ENCODE measurements around the gene ZBTB7B.
"Not testable (repeated sequence)": the region's sequence is repeated elsewhere in the genome, so short reads cannot be mapped to it uniquely, and the experiment has no call there.

The ZBTB7B gene

DNA sequence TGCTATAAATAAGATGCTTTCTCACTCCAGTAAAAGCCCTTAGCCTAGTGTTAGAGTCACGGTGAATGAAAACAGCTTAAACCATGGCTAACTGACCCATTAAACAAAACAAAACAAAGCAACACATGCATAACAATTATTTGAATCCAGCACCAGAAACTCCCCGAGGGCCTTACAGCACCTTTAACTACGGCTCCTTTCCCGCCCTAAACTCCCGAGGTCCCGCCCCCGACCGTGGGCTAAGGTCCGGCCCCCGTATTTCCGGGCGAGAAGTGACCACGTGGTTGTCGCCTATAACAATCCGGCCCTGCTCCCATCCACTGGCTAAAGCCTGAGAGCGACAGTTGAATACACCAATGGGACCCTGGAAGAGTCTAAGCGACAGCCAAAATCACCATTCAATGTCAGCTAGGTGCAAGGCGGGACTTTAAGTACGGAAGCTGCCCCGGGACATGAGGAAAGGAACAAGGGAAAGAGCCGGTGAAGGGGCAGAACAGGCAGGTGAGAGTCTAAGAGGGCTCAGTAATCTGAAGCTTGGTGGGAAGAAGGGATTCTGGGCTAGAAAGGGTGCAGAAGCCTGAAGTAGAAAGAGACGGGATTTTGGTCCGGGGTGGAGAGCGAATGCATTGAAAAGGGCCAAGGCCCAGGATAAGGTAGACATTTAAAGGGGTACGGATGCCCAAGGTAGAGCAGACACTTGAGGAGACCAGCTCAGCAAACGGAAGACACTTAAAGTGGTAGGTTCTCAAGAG, 19.5 kb upstream of the ZBTB7B start, which contains the start of gene FLAD1:
TSS of gene FLAD1 (plus strand) at position 448 of the 752 bp plus-strand sequence. CDS start 351 bp downstream, outside the sequence.
- DNase-seq (ENCODE audit: low read depth): peak; percentile 100
- TF ChIP-seq, protein P1, sequence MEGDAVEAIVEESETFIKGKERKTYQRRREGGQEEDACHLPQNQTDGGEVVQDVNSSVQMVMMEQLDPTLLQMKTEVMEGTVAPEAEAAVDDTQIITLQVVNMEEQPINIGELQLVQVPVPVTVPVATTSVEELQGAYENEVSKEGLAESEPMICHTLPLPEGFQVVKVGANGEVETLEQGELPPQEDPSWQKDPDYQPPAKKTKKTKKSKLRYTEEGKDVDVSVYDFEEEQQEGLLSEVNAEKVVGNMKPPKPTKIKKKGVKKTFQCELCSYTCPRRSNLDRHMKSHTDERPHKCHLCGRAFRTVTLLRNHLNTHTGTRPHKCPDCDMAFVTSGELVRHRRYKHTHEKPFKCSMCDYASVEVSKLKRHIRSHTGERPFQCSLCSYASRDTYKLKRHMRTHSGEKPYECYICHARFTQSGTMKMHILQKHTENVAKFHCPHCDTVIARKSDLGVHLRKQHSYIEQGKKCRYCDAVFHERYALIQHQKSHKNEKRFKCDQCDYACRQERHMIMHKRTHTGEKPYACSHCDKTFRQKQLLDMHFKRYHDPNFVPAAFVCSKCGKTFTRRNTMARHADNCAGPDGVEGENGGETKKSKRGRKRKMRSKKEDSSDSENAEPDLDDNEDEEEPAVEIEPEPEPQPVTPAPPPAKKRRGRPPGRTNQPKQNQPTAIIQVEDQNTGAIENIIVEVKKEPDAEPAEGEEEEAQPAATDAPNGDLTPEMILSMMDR (conservative IDR thresholded peaks at IDR 0.05; ENCODE audit: low read depth, low read length): no peak
- H3K4me3 ChIP-seq (ENCODE audit: low read length): peak within 1 kb of the TSS; percentile 82

DNA sequence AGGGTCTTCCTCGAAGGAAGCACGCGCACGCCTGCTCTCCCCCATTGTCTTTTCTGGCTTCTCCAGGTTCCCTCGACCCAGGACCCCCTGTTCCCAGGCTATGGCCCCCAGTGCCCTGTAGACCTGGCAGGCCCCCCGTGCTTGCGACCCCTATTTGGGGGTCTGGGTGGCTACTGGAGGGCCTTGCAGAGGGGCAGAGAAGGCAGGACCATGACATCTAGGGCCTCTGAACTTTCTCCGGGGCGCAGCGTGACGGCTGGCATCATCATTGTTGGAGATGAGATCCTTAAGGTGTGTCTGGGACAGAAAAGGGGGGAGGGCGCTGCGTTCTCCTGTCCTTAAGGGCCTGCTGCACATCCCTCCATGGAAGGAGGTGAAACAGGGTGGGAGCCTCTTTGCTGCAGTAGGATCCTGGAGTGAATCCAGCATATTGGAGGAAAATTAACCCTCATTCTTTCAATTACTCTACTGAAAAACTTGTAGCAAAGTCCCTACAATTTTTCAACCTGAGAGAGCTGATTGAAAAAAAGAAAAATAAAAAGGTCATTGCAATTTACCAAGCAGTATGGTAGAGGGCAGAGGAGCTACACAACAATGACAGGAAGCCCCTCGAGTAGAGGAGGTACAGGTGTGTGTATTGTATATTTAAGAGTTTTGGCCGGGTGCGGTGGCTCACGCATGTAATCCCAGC, 18.7 kb upstream of the ZBTB7B start:
- no peak for DNase-seq (ENCODE audit: low read depth)
- H3K4me3 ChIP-seq (ENCODE audit: low read length): peak overlapping the region; percentile 82

DNA sequence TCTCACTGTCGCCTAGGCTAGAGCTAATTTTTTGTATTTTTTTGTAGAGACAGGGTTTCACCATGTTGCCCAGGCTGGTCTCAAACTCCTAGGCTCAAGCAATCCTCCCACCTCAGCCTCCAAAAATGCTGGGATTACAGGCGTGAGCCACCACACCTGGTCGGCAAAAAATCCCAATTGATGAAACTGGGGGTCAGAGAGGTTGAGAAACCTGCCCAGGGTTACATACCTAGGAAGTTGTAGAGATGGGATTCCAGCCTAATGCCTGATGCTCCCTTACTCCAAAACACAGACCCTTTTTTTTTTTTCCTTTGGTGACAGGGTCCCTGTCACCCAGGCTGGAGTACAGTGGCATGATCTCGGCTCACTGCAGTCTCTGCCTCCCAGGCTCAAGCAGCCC, 15.9 kb upstream of the ZBTB7B start:
- not testable (repeated sequence) for DNase-seq (ENCODE audit: low read depth); H3K4me3 ChIP-seq (ENCODE audit: low read length)

More for the DNA sequence above, 18.7 kb upstream of the ZBTB7B start:
- TF ChIP-seq, protein P1 (conservative IDR thresholded peaks at IDR 0.05; ENCODE audit: low read depth, low read length): no peak

DNA sequence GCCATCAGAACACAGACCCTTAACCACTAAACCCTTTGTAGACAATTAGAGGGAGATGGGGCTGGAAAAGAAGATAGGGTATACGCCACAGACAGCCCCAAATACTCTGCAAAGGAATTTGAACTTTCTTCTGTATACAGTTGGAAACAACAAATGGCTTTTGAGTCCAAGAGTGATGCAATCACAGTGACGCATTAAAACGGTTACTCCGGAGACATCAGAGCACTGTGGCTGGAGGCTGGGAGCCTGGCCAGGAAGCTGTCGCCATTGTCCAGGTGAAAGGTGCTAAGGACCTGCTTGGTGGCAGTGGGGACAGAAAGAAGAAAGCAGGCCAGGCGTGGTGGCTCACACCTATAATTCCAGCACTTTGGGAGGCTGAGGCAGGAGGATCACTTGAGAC, 15.3 kb upstream of the ZBTB7B start:
- H3K4me3 ChIP-seq (ENCODE audit: low read length): no peak overlapping the region
- no peak for DNase-seq (ENCODE audit: low read depth)
- TF ChIP-seq, protein P1 (conservative IDR thresholded peaks at IDR 0.05; ENCODE audit: low read depth, low read length): no peak

DNA sequence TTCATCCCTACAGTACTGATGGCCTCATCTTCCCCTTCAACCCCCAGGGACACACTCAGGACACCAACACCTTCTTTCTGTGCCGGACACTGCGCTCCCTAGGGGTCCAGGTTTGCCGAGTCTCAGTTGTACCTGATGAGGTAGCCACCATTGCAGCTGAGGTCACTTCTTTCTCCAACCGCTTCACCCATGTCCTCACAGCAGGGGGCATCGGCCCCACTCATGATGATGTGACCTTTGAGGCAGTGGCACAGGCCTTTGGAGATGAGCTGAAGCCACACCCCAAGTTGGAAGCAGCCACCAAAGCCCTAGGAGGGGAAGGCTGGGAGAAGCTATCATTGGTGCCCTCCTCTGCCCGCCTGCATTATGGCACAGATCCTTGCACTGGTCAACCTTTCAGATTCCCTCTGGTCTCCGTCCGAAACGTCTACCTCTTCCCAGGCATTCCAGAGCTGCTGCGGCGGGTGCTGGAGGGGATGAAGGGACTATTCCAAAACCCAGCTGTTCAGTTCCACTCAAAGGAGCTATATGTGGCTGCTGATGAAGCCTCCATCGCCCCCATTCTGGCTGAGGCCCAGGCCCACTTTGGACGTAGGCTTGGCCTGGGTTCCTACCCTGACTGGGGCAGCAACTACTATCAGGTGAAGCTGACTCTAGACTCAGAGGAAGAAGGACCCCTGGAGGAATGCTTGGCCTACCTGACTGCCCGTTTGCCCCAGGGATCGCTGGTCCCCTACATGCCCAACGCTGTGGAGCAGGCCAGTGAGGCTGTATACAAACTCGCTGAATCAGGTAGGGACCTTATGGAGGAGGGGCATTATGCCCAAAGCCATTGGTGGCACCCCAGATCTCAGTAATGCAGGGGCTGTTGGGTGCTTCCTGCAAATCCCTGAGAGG, 14.3 kb upstream of the ZBTB7B start:
- TF ChIP-seq, protein P1 (conservative IDR thresholded peaks at IDR 0.05; ENCODE audit: low read depth, low read length): no peak
- no peak for DNase-seq (ENCODE audit: low read depth)
- no peak overlapping the region for H3K4me3 ChIP-seq (ENCODE audit: low read length)

DNA sequence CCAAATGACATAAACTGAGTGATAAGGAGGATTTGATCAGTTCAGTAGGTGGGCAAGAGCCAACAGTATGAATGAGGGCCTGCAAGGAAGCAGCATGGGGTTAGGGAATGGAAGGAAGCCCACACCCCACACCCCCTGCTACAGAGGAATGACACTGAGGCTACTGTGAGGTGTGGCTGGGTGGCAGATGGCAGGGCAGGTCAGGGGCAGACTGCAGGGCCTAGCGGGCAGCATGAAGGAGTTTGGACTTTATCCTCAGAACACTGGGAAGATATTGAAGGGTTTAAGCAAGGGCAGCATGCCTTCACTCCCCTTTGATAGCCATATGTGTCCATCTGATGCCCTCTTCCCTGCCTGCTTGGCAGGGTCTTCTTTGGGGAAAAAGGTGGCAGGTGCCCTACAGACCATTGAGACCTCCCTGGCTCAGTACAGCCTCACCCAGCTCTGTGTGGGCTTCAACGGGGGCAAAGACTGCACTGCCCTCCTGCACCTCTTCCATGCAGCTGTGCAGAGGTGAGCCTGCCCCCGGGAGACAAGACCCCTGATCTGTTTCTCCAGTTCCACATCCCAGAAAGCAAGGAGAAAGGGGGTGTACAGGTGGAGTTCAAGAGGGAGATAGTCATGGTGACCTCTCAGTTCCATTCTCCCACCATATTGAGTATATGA, 13.3 kb upstream of the ZBTB7B start:
- TF ChIP-seq, protein P1 (conservative IDR thresholded peaks at IDR 0.05; ENCODE audit: low read depth, low read length): no peak
- H3K4me3 ChIP-seq (ENCODE audit: low read length): no peak overlapping the region
- DNase-seq (ENCODE audit: low read depth): no peak
